Neuron (in vitro differentiated cells): ENCODE data around the gene ZNF813.
"Not testable (repeated sequence)": the region's sequence is repeated elsewhere in the genome, so short reads cannot be mapped to it uniquely, and the experiment has no call there.

Experiments used
- H2AFZ ChIP-seq: one replicate; pipeline ENCODE4 v1.6.1; 2013; ENCODE audit warnings: low read depth, mild to moderate bottlenecking, inconsistent platforms, low read length, moderate library complexity
- H3K27me3 ChIP-seq: one replicate; pipeline ENCODE4 v1.6.1; 2013; ENCODE audit warnings: low read length; ENCODE audit not compliant: insufficient read depth
- H3K36me3 ChIP-seq: one replicate; pipeline ENCODE4 v1.6.1; 2013; ENCODE audit warnings: low read length; ENCODE audit not compliant: insufficient read depth
- H3K4me1 ChIP-seq: one replicate; pipeline ENCODE4 v1.6.1; 2013; ENCODE audit warnings: low read length; ENCODE audit not compliant: insufficient read depth
- H3K4me3 ChIP-seq: 2 replicates; pipeline ENCODE4 v1.5.1; 2013; ENCODE audit warnings: mild to moderate bottlenecking, low read length, moderate library complexity
- H3K9me3 ChIP-seq: one replicate; pipeline ENCODE4 v1.6.1; 2013; ENCODE audit warnings: low read length

The ZNF813 gene

GRCh38 chr19:53467485-53468262 is at the start of gene ZNF813:
Gene ZNF813 (plus strand): TSS chr19:53467733. CDS start chr19:53483823, 16,090 bp downstream.
- Histone ChIP-seq H3K36me3 (peaks cover 4% of the 10 kb centered on the region), H3K27me3 (no peaks in the 10 kb centered on the region), H2AFZ (peak within 1 kb of the TSS; percentile 90), H3K4me1 (peaks cover 13% of the 10 kb centered on the region), H3K4me3 (peak within 1 kb of the TSS; percentile 84), H3K9me3 (peaks cover 8% of the 10 kb centered on the region)

- not testable (repeated sequence) for H3K4me1 ChIP-seq, H3K36me3 ChIP-seq, H3K4me3 ChIP-seq, H3K9me3 ChIP-seq, H2AFZ ChIP-seq, H3K27me3 ChIP-seq
Observed at GRCh38 chr19:53420520-53421315, 46.8 kb upstream of the ZNF813 start.

GRCh38 chr19:53422551-53422950 is 45.0 kb upstream of the ZNF813 start:
- Histone ChIP-seq H3K36me3 (no peaks in the 10 kb centered on the region), H3K27me3 (no peaks in the 10 kb centered on the region), H3K4me3 (no peak overlapping the region), H3K4me1 (no peaks in the 10 kb centered on the region), H3K9me3 (peaks cover 1% of the 10 kb centered on the region), H2AFZ (no peak overlapping the region)

DNA sequence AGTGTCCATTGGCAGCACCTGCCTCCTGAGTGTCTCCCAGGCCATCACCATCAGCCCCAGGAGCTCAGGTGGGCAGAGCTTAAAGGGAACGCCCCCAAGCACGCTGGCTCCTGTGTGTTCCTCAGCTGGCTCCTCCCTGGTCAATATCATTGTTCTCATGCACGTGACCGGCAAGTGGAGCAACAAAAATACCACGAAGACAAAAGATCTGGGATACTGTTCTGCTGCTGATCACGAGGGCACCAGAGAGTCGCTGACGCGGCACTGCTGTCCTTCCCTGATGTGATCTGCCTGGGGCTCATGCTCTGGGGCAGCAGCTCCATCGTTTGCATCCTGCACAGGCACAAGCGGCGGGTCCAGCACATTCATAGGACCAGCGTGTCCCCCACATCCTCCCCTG is 44.5 kb upstream of the ZNF813 start:
- not testable (repeated sequence) for H3K9me3 ChIP-seq, H3K27me3 ChIP-seq, H3K4me1 ChIP-seq, H3K36me3 ChIP-seq, H2AFZ ChIP-seq
- peak overlapping the region; percentile 6 for H3K4me3 ChIP-seq

DNA sequence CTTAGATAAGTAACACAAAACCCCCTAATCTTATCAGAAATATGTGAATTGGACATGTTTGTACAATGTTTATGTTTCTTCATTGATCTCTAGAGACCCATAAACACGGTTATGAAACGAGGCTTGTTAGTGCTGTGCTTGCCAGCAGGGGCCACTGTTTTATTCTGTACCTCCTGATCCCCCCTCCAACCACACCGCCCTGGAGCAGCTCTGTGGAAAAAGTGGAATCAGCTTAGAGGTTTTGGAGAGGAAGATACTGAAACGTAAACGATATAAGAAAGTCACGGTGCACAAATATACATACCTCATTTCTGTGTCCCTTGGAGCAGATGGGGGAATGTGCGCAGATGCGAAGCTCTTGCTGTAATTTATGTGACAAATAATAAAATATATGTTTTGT is 43.9 kb upstream of the ZNF813 start:
- H3K4me3 ChIP-seq, H3K36me3 ChIP-seq, H2AFZ ChIP-seq, H3K4me1 ChIP-seq, H3K27me3 ChIP-seq, H3K9me3 ChIP-seq: not testable (repeated sequence)

DNA sequence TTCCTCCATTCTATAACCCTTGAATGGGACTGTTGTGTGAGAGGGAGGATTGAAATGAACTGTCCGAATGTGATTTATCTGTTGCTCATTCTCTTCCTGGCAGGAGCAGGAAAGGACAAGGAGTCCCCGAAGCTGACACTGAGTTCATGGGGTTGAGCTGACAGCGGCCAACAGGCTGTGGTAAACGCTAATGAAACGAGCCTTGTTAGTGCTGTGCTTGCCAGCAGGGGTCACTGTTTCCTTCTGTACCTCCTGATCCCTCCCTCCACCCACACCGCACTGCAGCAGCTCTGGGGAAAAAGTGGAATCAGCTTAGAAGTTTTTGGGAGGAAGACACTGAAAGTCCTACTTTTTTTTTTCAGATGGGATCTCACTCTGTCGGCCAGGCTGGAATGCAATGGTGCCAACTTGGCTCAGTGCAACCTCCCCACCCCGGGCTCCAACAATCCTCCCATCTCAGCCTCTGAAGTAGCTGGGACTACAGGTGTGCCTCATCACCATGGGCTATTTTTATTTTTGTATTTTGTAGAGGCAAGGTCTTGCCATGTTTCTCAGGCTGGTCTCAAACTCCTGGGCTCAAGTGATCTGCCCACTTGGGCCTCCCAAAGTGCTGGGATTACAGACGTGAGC is 42.5 kb upstream of the ZNF813 start:
- Histone ChIP-seq H3K4me3 (no peak overlapping the region), H3K9me3 (no peaks in the 10 kb centered on the region), H2AFZ (no peak overlapping the region), H3K27me3 (no peaks in the 10 kb centered on the region), H3K36me3 (no peaks in the 10 kb centered on the region), H3K4me1 (no peaks in the 10 kb centered on the region)

- peaks cover 6% of the 10 kb centered on the region for H3K9me3 ChIP-seq
- peak within 1 kb of the TSS; percentile 85 for H3K4me3 ChIP-seq
- no peaks in the 10 kb centered on the region for H3K27me3 ChIP-seq
- H3K4me1 ChIP-seq: peaks cover 8% of the 10 kb centered on the region
- H3K36me3 ChIP-seq: peaks cover 17% of the 10 kb centered on the region
- H2AFZ ChIP-seq: peak within 1 kb of the TSS; percentile 79
Observed at GRCh38 chr19:53431399-53432087, 36.0 kb upstream of the ZNF813 start, which contains the start of gene ZNF761. Gene ZNF761 (plus strand): TSS chr19:53431984. CDS start chr19:53447269, 15,285 bp downstream.

- H3K4me1 ChIP-seq: peaks cover 8% of the 10 kb centered on the region
- H3K4me3 ChIP-seq: peak overlapping the region; percentile 85
- peak overlapping the region; percentile 79 for H2AFZ ChIP-seq
- H3K36me3 ChIP-seq: peaks cover 19% of the 10 kb centered on the region
- no peaks in the 10 kb centered on the region for H3K27me3 ChIP-seq
- H3K9me3 ChIP-seq: peaks cover 6% of the 10 kb centered on the region
Observed at GRCh38 chr19:53432088-53432661, 35.4 kb upstream of the ZNF813 start.

DNA sequence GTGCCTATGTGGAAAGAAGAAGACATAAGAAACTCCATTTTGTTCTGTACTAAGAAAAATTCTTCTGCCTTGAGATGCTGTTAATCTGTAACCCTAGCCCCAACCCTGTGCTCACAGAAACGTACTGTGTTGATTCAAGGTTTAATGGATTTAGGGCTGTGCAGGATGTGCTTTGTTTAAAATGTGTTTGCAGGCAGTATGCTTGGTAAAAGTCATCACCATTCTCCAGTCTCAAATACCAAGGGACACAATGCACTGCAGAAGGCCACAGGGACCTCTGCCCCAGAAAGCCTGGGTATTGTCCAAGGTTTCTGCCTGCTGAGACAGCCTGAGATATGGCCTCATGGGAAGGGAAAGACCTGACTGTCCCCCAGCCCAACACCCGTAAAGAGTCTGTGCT is 23.7 kb upstream of the ZNF813 start:
- not testable (repeated sequence) for H3K4me3 ChIP-seq
- H3K36me3 ChIP-seq: peaks cover 33% of the 10 kb centered on the region

DNA sequence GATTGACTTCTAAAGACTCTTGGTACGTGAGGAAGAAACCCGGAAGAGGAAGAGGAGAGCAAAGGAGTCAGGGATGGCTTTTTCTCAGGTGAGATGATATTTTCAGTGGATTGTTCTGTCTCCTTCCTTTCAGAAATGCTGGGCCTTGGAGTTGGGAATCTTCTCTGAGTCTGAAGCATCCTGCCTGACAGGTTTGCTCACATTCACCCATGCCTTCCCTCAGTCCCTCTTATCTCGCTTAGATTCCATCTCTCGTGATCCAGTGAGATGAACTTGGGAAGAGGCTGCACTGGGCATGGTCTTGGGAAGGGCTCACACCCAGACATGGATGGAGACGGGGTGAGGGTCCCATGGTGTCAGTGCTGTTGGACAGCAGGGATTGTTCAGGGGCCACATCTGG is 20.3 kb upstream of the ZNF813 start:
- not testable (repeated sequence) for H3K4me1 ChIP-seq, H3K4me3 ChIP-seq, H3K27me3 ChIP-seq, H2AFZ ChIP-seq
- peaks cover 49% of the 10 kb centered on the region for H3K36me3 ChIP-seq
- peaks cover 39% of the 10 kb centered on the region for H3K9me3 ChIP-seq

More for the DNA sequence above, 23.7 kb upstream of the ZNF813 start:
- not testable (repeated sequence) for H2AFZ ChIP-seq, H3K4me1 ChIP-seq, H3K27me3 ChIP-seq
- peaks cover 35% of the 10 kb centered on the region for H3K9me3 ChIP-seq

GRCh38 chr19:53455828-53456227 is 11.7 kb upstream of the ZNF813 start:
- peaks cover 63% of the 10 kb centered on the region for H3K9me3 ChIP-seq
- no peak overlapping the region for H2AFZ ChIP-seq
- peaks cover 54% of the 10 kb centered on the region for H3K36me3 ChIP-seq
- no peak overlapping the region for H3K4me3 ChIP-seq
- H3K27me3 ChIP-seq: no peaks in the 10 kb centered on the region
- H3K4me1 ChIP-seq: no peaks in the 10 kb centered on the region

DNA sequence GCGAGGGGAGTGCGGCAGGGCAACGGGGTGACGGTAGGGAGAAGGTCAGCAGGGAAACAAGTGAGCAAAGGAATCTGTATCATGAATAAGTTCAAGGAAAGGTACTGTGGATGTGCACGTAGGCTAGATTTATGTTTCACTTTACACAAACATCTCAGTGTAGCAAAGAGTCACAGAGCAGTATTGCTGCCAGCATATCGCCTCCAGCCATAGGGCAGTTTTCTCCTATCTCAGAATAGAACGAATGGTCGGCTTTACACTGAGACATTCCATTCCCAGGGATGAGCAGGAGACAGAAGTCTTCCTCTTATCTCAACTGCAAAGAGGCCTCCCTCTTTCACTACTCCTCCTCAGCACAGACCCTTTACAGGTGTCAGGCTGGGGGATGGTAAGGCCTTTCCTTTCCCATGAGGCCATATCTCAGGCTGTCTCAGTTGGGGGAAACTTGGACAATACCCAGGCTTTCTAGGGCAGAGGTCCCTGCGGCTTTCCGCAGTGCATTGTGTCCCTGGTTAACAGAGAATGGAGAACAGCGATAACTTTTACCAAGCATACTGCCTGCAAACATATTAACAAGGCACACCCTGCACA is 7.3 kb upstream of the ZNF813 start:
- not testable (repeated sequence) for H3K4me1 ChIP-seq, H3K4me3 ChIP-seq, H2AFZ ChIP-seq, H3K27me3 ChIP-seq
- peaks cover 17% of the 10 kb centered on the region for H3K36me3 ChIP-seq
- H3K9me3 ChIP-seq: peaks cover 40% of the 10 kb centered on the region
